Glutamatergic neuron (in vitro differentiated cells): ENCODE measurements around the gene TAS1R2. TPM values are rescaled to one million over a fixed set of nuclear protein-coding genes. Genes with fewer than 3 reads are reported as not detected.

Experiments
- DNase-seq: peaks from one replicate; pipeline ENCODE4 v3.0.0; 2022
- H3K27ac Mint-ChIP-seq: one replicate; pipeline ENCODE4 v1.8.0; 2020; ENCODE audit warnings: mild to moderate bottlenecking, mixed read lengths, inconsistent platforms; ENCODE audit not compliant: unreplicated experiment
- H3K27me3 Mint-ChIP-seq: one replicate; pipeline ENCODE4 v1.8.0; 2020; ENCODE audit warnings: mild to moderate bottlenecking, moderate library complexity, mixed read lengths, inconsistent platforms; ENCODE audit not compliant: unreplicated experiment
- H3K36me3 Mint-ChIP-seq: one replicate; pipeline ENCODE4 v1.8.0; 2020; ENCODE audit warnings: mild to moderate bottlenecking, mixed read lengths, inconsistent platforms; ENCODE audit not compliant: unreplicated experiment
- H3K4me1 Mint-ChIP-seq: one replicate; pipeline ENCODE4 v1.8.0; 2020; ENCODE audit warnings: mild to moderate bottlenecking, low read depth, mixed read lengths, inconsistent platforms; ENCODE audit not compliant: unreplicated experiment
- H3K4me3 Mint-ChIP-seq: one replicate; pipeline ENCODE4 v1.8.0; 2020; ENCODE audit warnings: mild to moderate bottlenecking, mixed read lengths, inconsistent platforms; ENCODE audit not compliant: unreplicated experiment
- H3K9me3 Mint-ChIP-seq: one replicate; pipeline ENCODE4 v1.8.0; 2020; ENCODE audit warnings: mild to moderate bottlenecking, moderate library complexity, mixed read lengths, inconsistent platforms; ENCODE audit not compliant: unreplicated experiment
- total RNA-seq: library from RNA; stranded (reverse); fragmentation: NEBNext Ultra II Directional; extraction: Animal tissue kit (Norgen Biotek cat#: 25700); gene quantifications from one replicate; pipeline ENCODE4 v1.2.1, GENCODE V29; 2021; ENCODE audit not compliant: unreplicated experiment
- TF ChIP-seq, protein P1 (sequence below): fragments of 200-600 bp; sonication (generic); IDR thresholded peaks from one replicate; pipeline ENCODE4 v1.5.0; 2021; ENCODE audit not compliant: partially characterized antibody, unreplicated experiment

Gene TAS1R2
- total RNA-seq, 1 donor from 2014 or later, result not detected

DNA sequence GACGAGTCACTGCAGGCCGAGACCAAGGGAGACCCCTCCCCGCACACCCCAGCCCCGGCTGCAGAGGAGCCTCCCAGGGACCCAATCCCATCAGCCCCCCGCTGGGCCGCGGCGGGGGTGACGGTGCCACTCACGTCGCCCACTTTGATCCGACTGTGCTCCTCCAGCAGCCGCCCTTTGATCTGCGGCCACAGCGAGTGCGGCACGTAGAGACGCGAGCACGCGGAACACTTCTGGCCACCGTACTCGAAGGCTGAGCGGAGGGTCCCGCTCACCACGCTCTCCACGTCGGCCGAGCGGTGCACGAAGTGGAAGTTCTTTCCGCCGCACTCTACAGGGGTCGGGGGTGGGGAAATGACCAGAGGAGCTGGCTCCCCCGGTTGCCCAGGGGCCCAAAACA is 17.8 kb upstream of the TAS1R2 start:
- TF ChIP-seq, protein P1, sequence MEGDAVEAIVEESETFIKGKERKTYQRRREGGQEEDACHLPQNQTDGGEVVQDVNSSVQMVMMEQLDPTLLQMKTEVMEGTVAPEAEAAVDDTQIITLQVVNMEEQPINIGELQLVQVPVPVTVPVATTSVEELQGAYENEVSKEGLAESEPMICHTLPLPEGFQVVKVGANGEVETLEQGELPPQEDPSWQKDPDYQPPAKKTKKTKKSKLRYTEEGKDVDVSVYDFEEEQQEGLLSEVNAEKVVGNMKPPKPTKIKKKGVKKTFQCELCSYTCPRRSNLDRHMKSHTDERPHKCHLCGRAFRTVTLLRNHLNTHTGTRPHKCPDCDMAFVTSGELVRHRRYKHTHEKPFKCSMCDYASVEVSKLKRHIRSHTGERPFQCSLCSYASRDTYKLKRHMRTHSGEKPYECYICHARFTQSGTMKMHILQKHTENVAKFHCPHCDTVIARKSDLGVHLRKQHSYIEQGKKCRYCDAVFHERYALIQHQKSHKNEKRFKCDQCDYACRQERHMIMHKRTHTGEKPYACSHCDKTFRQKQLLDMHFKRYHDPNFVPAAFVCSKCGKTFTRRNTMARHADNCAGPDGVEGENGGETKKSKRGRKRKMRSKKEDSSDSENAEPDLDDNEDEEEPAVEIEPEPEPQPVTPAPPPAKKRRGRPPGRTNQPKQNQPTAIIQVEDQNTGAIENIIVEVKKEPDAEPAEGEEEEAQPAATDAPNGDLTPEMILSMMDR, result no peak
- Mint-ChIP-seq H3K9me3 (peaks cover under 1% of the 10 kb centered on the region), H3K4me3 (no peak overlapping the region), H3K27me3 (peaks cover 5% of the 10 kb centered on the region), H3K36me3 (no peaks in the 10 kb centered on the region), H3K27ac (no peak overlapping the region), H3K4me1 (no peaks in the 10 kb centered on the region)
- DNase-seq, result no peak

DNA sequence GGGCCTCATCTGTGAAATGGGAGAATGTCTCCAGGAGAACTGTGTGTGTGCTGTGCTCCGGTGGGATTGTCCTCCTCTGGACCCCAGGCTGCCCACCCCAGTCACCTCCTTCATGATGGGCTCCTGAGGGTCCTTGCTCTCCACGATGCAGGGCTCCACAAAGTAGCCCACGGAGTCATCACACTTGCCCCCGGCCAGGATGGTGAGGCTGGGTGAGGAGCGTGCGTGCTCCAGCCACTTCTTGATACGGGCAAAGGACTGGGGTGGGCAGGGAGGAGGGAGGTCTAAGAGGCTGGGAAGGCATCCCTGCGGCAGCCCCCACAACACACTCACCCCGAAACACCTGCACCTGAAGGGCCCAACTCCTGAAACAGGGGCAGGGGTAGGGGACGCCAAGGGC is 16.8 kb upstream of the TAS1R2 start:
- Mint-ChIP-seq H3K9me3 (no peaks in the 10 kb centered on the region), H3K4me3 (no peak overlapping the region), H3K27me3 (peaks cover 5% of the 10 kb centered on the region), H3K36me3 (no peaks in the 10 kb centered on the region), H3K27ac (no peak overlapping the region), H3K4me1 (no peaks in the 10 kb centered on the region)
- TF ChIP-seq, protein P1, result no peak
- no peak for DNase-seq

DNA sequence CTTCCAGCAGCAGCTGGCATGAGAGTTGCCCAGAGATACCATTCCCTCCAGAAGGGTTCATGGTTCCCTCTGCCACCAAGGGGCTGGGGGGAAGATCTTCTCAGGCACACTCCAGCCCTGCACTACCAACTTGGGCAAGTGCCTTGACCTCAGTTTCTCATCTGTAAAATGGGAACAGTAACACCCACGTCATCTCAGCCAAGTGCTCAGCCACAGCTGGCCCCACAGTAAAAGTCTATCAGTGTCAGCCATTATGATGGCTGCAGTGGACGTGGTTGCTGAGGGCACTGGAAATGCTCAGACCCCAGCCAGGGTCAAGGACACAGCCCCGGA is 16.3 kb upstream of the TAS1R2 start:
- H3K27ac Mint-ChIP-seq, result no peak overlapping the region
- no peaks in the 10 kb centered on the region for H3K9me3 Mint-ChIP-seq
- peaks cover 5% of the 10 kb centered on the region for H3K27me3 Mint-ChIP-seq
- TF ChIP-seq, protein P1, result no peak
- no peak for DNase-seq
- no peak overlapping the region for H3K4me3 Mint-ChIP-seq
- H3K36me3 Mint-ChIP-seq, result no peaks in the 10 kb centered on the region
- H3K4me1 Mint-ChIP-seq, result no peaks in the 10 kb centered on the region

DNA sequence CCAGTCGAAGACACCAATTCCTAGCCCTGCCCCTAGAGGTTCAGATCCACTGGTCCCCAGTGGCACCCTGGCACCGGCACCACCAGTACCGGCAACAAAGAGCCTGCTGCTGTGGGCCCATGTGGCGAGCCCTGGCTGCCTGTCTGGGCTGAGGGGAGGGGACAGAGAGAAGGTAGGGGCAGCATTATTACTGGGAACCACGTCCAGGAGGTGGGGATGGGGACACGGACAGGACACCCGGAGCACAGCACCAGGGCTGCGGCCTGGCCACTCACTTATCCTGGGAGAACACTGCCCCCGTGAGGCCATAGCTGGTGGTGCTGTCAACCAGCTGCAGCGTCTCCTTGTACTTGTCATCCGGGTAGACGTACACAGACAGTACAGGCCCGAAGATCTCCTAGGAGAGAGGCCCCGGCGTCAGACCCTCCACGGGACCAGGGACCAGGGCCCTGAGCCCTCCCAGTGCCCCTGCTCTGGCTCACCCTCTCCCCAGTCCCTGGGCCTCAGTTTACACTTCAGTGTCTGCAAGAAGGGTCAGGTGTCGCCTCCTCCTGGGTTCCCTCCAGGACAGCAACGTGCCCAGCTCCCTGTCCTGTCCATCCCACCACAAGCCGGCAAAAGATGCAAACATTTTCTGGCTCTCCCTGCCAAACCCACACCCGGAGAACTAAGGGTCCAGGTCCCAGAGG is 15.8 kb upstream of the TAS1R2 start:
- peak; percentile 94 for DNase-seq
- Mint-ChIP-seq H3K27ac (no peak overlapping the region), H3K4me1 (no peaks in the 10 kb centered on the region), H3K9me3 (no peaks in the 10 kb centered on the region), H3K4me3 (no peak overlapping the region), H3K36me3 (no peaks in the 10 kb centered on the region), H3K27me3 (peaks cover 5% of the 10 kb centered on the region)
- TF ChIP-seq, protein P1, result peak; percentile 90

DNA sequence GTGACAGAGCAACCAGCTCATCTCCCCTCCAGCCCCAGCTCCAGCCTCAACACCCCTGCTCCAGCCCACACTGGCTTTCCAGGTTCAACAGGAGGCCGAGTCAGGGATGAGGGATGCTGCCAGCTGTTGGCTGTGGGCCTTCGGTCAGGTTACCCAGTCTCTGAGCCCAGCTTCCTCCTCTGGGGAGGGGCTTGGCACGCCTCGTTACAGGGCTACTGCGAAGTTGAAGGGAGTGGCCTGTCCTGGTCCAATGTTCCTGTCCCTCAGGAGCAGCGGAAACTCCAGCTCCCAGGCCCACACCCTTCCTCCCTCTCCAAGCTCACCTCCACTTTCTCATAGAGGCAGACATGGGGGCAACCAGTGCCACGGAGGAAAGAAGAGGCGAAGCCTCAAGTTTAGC is 15.1 kb upstream of the TAS1R2 start:
- peaks cover 5% of the 10 kb centered on the region for H3K27me3 Mint-ChIP-seq
- no peak overlapping the region for H3K27ac Mint-ChIP-seq
- TF ChIP-seq, protein P1, result no peak
- H3K36me3 Mint-ChIP-seq, result no peaks in the 10 kb centered on the region
- H3K4me1 Mint-ChIP-seq, result no peaks in the 10 kb centered on the region
- DNase-seq, result no peak
- no peaks in the 10 kb centered on the region for H3K9me3 Mint-ChIP-seq
- H3K4me3 Mint-ChIP-seq, result no peak overlapping the region
